MM.1S (cell line): ENCODE results near the gene KSR1.

Source experiments
- DNase-seq: peaks from one replicate; pipeline ENCODE4 v3.0.0-alpha.2; 2015
- H2AFZ ChIP-seq: fragments of 300-600 bp; sonication (generic); 2 replicates; pipeline ENCODE4 v1.6.0; 2016; ENCODE audit warnings: antibody characterized with exemption, low read length
- H3F3A ChIP-seq: fragments of 300-600 bp; sonication (generic); 2 replicates; pipeline ENCODE4 v1.6.1; 2016; ENCODE audit warnings: mild to moderate bottlenecking, antibody characterized with exemption, low read length, moderate library complexity, mixed read lengths; ENCODE audit not compliant: insufficient read depth
- H3K27ac ChIP-seq: fragments of 300-600 bp; sonication (generic); 2 replicates; pipeline ENCODE4 v1.5.1; 2016; ENCODE audit warnings: mild to moderate bottlenecking, low read length
- H3K27me3 ChIP-seq: fragments of 300-600 bp; sonication (generic); replicated peaks from 2 replicates; pipeline ENCODE4 v1.6.0; 2016; ENCODE audit warnings: low read length; ENCODE audit not compliant: insufficient read depth
- H3K36me3 ChIP-seq: fragments of 300-600 bp; sonication (generic); replicated peaks from 2 replicates; pipeline ENCODE4 v1.6.1; 2016; ENCODE audit warnings: mild to moderate bottlenecking, low read length, mixed read lengths; ENCODE audit not compliant: insufficient read depth
- H3K4me1 ChIP-seq: fragments of 300-600 bp; sonication (generic); 2 replicates; pipeline ENCODE4 v1.6.1; 2016; ENCODE audit warnings: low read length, mixed read lengths
- H3K4me2 ChIP-seq: fragments of 300-600 bp; sonication (generic); 2 replicates; pipeline ENCODE4 v1.6.0; 2016; ENCODE audit warnings: low read depth, low read length
- H3K4me3 ChIP-seq: fragments of 300-600 bp; sonication (generic); 2 replicates; pipeline ENCODE4 v1.5.1; 2016; ENCODE audit warnings: low read length, mixed read lengths
- H3K79me2 ChIP-seq: fragments of 300-600 bp; sonication (generic); 2 replicates; pipeline ENCODE4 v1.6.1; 2016; ENCODE audit warnings: mixed run types, low read length, mixed read lengths
- H3K9ac ChIP-seq: fragments of 300-600 bp; sonication (generic); 2 replicates; pipeline ENCODE4 v1.6.1; 2016; ENCODE audit warnings: low read length, mixed read lengths
- H3K9me2 ChIP-seq: fragments of 300-600 bp; sonication (generic); replicated peaks from 2 replicates; pipeline ENCODE4 v1.6.1; 2016; ENCODE audit warnings: mild to moderate bottlenecking, low read length, mixed read lengths; ENCODE audit not compliant: insufficient read depth
- H3K9me3 ChIP-seq: fragments of 300-600 bp; sonication (generic); replicated peaks from 2 replicates; pipeline ENCODE4 v1.6.1; 2016; ENCODE audit warnings: mild to moderate bottlenecking, low read length, mixed read lengths; ENCODE audit not compliant: insufficient read depth
- H4K20me1 ChIP-seq: fragments of 300-600 bp; sonication (generic); 2 replicates; pipeline ENCODE4 v1.6.1; 2016; ENCODE audit warnings: mild to moderate bottlenecking, low read length, moderate library complexity, mixed read lengths; ENCODE audit not compliant: insufficient read depth
- CTCF ChIP-seq: fragments of 300-600 bp; sonication (generic); IDR thresholded peaks from 2 replicates; pipeline ENCODE4 v1.5.1; 2016; ENCODE audit warnings: antibody characterized with exemption, low read length, mixed read lengths
- EZH2 ChIP-seq: fragments of 300-600 bp; sonication (generic); optimal IDR thresholded peaks from 2 replicates; pipeline ENCODE3; 2017; ENCODE audit warnings: low read depth, mild to moderate bottlenecking, antibody characterized with exemption, low read length, mixed read lengths
- EZH2phosphoT487 ChIP-seq: fragments of 300-600 bp; sonication (generic); IDR thresholded peaks from 2 replicates; pipeline ENCODE4 v1.6.1; 2018; ENCODE audit warnings: antibody characterized with exemption, low read length

Gene KSR1

GRCh38 chr17:27518545-27519521, 62.6 kb downstream of the KSR1 start:
- Histone ChIP-seq H3K9me2 (no peaks in the 10 kb centered on the region), H3K4me1 (no peaks in the 10 kb centered on the region), H3K36me3 (no peaks in the 10 kb centered on the region), H3F3A (no peaks in the 10 kb centered on the region), H3K9ac (no peak overlapping the region), H2AFZ (no peak overlapping the region), H3K27me3 (no peaks in the 10 kb centered on the region), H3K4me3 (no peak overlapping the region), H3K4me2 (no peak overlapping the region), H3K27ac (no peak overlapping the region), H4K20me1 (no peaks in the 10 kb centered on the region), H3K9me3 (no peaks in the 10 kb centered on the region), H3K79me2 (no peaks in the 10 kb centered on the region)
- TF ChIP-seq EZH2phosphoT487, result no peak
- TF ChIP-seq EZH2, result no peak
- no peak for TF ChIP-seq CTCF
- no peak for DNase-seq

GRCh38 chr17:27519550-27519949, 63.3 kb downstream of the KSR1 start:
- Histone ChIP-seq H4K20me1 (no peaks in the 10 kb centered on the region), H3K27me3 (no peaks in the 10 kb centered on the region), H3K9me3 (no peaks in the 10 kb centered on the region), H3K4me2 (no peak overlapping the region), H3K79me2 (no peaks in the 10 kb centered on the region), H3K36me3 (no peaks in the 10 kb centered on the region), H3K9ac (no peak overlapping the region), H3K27ac (no peak overlapping the region), H3K4me3 (no peak overlapping the region), H3K9me2 (no peaks in the 10 kb centered on the region), H3K4me1 (no peaks in the 10 kb centered on the region), H2AFZ (no peak overlapping the region), H3F3A (no peaks in the 10 kb centered on the region)
- no peak for TF ChIP-seq EZH2phosphoT487
- TF ChIP-seq EZH2, result no peak
- no peak for TF ChIP-seq CTCF
- DNase-seq, result no peak

- no peaks in the 10 kb centered on the region for H3K36me3 ChIP-seq
- H3K4me3 ChIP-seq, result no peak overlapping the region
- H2AFZ ChIP-seq, result no peak overlapping the region
- H3K27ac ChIP-seq, result no peak overlapping the region
- H3F3A ChIP-seq, result no peaks in the 10 kb centered on the region
- no peaks in the 10 kb centered on the region for H3K4me1 ChIP-seq
- no peak overlapping the region for H3K9ac ChIP-seq
- H3K27me3 ChIP-seq, result no peaks in the 10 kb centered on the region
- no peaks in the 10 kb centered on the region for H4K20me1 ChIP-seq
- no peaks in the 10 kb centered on the region for H3K9me2 ChIP-seq
- TF ChIP-seq EZH2 (no peak), CTCF (no peak), EZH2phosphoT487 (no peak)
- H3K4me2 ChIP-seq, result no peak overlapping the region
- no peak for DNase-seq
- no peaks in the 10 kb centered on the region for H3K9me3 ChIP-seq
- H3K79me2 ChIP-seq, result no peaks in the 10 kb centered on the region
Observed at GRCh38 chr17:27520491-27521185, 64.4 kb downstream of the KSR1 start.
